ENCODE data around the gene EFEMP1.

EFEMP1 gene

GRCh38 chr2:55826246-55826645 is 97.3 kb downstream of the EFEMP1 start:
- no peak for DNase-seq (ENCODE audit: low read depth)

- no peak for DNase-seq (ENCODE audit: low read depth)
These were observed 99.0 kb downstream of the EFEMP1 start for GRCh38 chr2:55824551-55825096.
